GM23248 (cell line): Measurements from ENCODE around the gene AZGP1. TPM values are rescaled to one million over a fixed set of nuclear protein-coding genes. Genes with fewer than 3 reads are reported as not detected.
"Not testable (repeated sequence)": the region's sequence is repeated elsewhere in the genome, so short reads cannot be mapped to it uniquely, and the experiment has no call there.

Experiments used
- DNase-seq: peaks from one replicate; pipeline ENCODE4 v3.0.0-alpha.2; 2015
- H2AFZ ChIP-seq: fragments of 200-600 bp; sonication (generic); 2 replicates; pipeline ENCODE4 v1.6.1; 2016; ENCODE audit warnings: antibody characterized with exemption
- H3F3A ChIP-seq: fragments of 200-600 bp; sonication (generic); 2 replicates; pipeline ENCODE4 v1.6.1; 2016; ENCODE audit warnings: mild to moderate bottlenecking, antibody characterized with exemption, mixed run types; ENCODE audit not compliant: insufficient read depth
- H3K27ac ChIP-seq: fragments of 200-600 bp; sonication (generic); 2 replicates; pipeline ENCODE4 v1.5.1; 2016; ENCODE audit warnings: mild to moderate bottlenecking
- H3K27me3 ChIP-seq: fragments of 200-600 bp; sonication (generic); replicated peaks from 2 replicates; pipeline ENCODE4 v1.6.1; 2016; ENCODE audit warnings: mild to moderate bottlenecking; ENCODE audit not compliant: insufficient read depth
- H3K36me3 ChIP-seq: fragments of 200-600 bp; sonication (generic); 2 replicates; pipeline ENCODE4 v1.6.1; 2016; ENCODE audit warnings: low read depth, mild to moderate bottlenecking
- H3K4me1 ChIP-seq: fragments of 200-600 bp; sonication (generic); 2 replicates; pipeline ENCODE4 v1.6.1; 2016; ENCODE audit warnings: mild to moderate bottlenecking; ENCODE audit not compliant: insufficient read depth
- H3K4me2 ChIP-seq: fragments of 200-600 bp; sonication (generic); one replicate; pipeline ENCODE4 v1.6.1; 2016; ENCODE audit warnings: mild to moderate bottlenecking; ENCODE audit not compliant: unreplicated experiment
- H3K4me3 ChIP-seq: fragments of 200-600 bp; sonication (generic); 2 replicates; pipeline ENCODE4 v1.5.1; 2016; ENCODE audit warnings: mild to moderate bottlenecking
- H3K79me2 ChIP-seq: fragments of 200-600 bp; sonication (generic); 2 replicates; pipeline ENCODE4 v1.6.1; 2016; ENCODE audit warnings: mild to moderate bottlenecking; ENCODE audit not compliant: insufficient read depth
- H3K9ac ChIP-seq: fragments of 200-600 bp; sonication (generic); 2 replicates; pipeline ENCODE4 v1.6.1; 2016; ENCODE audit warnings: mild to moderate bottlenecking
- H3K9me2 ChIP-seq: fragments of 200-600 bp; sonication (generic); 2 replicates; pipeline ENCODE4 v1.6.1; 2016; ENCODE audit warnings: mixed run types, mild to moderate bottlenecking, moderate library complexity; ENCODE audit not compliant: insufficient read depth
- H3K9me3 ChIP-seq: fragments of 200-600 bp; sonication (generic); one replicate; pipeline ENCODE4 v1.6.1; 2017; ENCODE audit warnings: low read depth
- H4K20me1 ChIP-seq: fragments of 200-600 bp; sonication (generic); 2 replicates; pipeline ENCODE4 v1.6.0; 2016; ENCODE audit not compliant: insufficient read depth
- EZH2 ChIP-seq: fragments of 200-600 bp; sonication (generic); IDR thresholded peaks from 2 replicates; pipeline ENCODE4 v1.6.1; 2018; ENCODE audit warnings: antibody characterized with exemption, mild to moderate bottlenecking; ENCODE audit not compliant: insufficient read depth, poor library complexity, severe bottlenecking
- EZH2phosphoT487 ChIP-seq: fragments of 200-600 bp; sonication (generic); IDR thresholded peaks from 2 replicates; pipeline ENCODE4 v1.6.1; 2018; ENCODE audit warnings: antibody characterized with exemption, moderate library complexity, mild to moderate bottlenecking, low read depth; ENCODE audit not compliant: insufficient read depth
- WGBS, 2 experiments: methylation state at CpG; one replicate each; pipeline ENCODE4 v1.1.6; 2015 to 2017; ENCODE audit warnings: low lambda C conversion rate in 2 of 2, low coverage in 1 of 2; ENCODE audit errors: missing lambda C conversion rate in 2 of 2; 5-methylcytosine and 5-hydroxymethylcytosine counted together
- in situ Hi-C: fragments of 300-500 bp; cut with MboI; formaldehyde crosslinking; loops from 2 replicates; pipeline ENCODE4 v1.15.0; 2020
- polyA plus RNA-seq: library from polyadenylated mRNA; unstranded; fragments of >200 nt; fragmentation: Nextera tagmentation; extraction: Ambion mirVana; gene quantifications from 2 replicates; pipeline ENCODE4 v1.2.1, GENCODE V29; 2016
- total RNA-seq: library from RNA; depleted of rRNA; stranded (reverse); fragments of >200 nt; shearing (Covaris generic); gene quantifications from 2 replicates; pipeline ENCODE4 v1.2.3, GENCODE V29; 2014

The AZGP1 gene
- total and polyA plus RNA-seq, 2 experiments from 2014 or later, result not detected

DNA sequence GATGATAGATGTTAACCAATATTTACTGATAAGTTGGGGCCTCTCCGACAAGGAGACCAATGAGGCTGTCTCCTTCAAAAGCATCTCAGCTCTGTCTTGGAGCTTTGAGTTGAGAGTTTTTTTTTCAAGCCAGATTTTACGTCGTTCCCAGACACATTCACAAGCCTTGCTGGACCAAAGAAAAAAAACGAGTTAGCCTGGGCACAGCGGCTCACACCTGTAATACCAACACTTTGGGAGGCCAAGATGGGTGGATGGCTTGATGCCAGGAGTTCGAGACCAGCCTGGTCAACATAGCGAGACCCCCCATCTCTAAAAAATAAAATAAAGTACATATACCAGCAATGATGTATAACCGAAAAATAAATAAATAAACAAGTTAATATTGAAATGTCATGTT, 19.0 kb upstream of the AZGP1 start:
- H3K4me1 ChIP-seq, result 0 out of 2 replicates have a peak, but pooled peaks cover 4% of the 10 kb centered on the region
- WGBS, 2 experiments, result 55 to 61% methylated on average over 8 of the region's 8 CpGs
- no peak overlapping the region for H3K4me3 ChIP-seq
- H3F3A ChIP-seq, result peaks cover 14% of the 10 kb centered on the region; the same call in 1 of the 2 replicates
- no peaks in the 10 kb centered on the region for H3K79me2 ChIP-seq
- no peaks in the 10 kb centered on the region for H3K9me2 ChIP-seq
- H3K36me3 ChIP-seq, result no peaks in the 10 kb centered on the region
- H3K27ac ChIP-seq, result no peak overlapping the region
- peak overlapping the region; percentile 53 for H2AFZ ChIP-seq
- no peaks in the 10 kb centered on the region for H3K27me3 ChIP-seq
- TF ChIP-seq EZH2phosphoT487 (no peak), EZH2 (no peak)
- H3K9ac ChIP-seq, result no peak overlapping the region
- no peak overlapping the region for H3K4me2 ChIP-seq
- no peaks in the 10 kb centered on the region for H3K9me3 ChIP-seq
- no peak for DNase-seq
- H4K20me1 ChIP-seq, result no peaks in the 10 kb centered on the region
- in situ Hi-C loops, result no loop called here

DNA sequence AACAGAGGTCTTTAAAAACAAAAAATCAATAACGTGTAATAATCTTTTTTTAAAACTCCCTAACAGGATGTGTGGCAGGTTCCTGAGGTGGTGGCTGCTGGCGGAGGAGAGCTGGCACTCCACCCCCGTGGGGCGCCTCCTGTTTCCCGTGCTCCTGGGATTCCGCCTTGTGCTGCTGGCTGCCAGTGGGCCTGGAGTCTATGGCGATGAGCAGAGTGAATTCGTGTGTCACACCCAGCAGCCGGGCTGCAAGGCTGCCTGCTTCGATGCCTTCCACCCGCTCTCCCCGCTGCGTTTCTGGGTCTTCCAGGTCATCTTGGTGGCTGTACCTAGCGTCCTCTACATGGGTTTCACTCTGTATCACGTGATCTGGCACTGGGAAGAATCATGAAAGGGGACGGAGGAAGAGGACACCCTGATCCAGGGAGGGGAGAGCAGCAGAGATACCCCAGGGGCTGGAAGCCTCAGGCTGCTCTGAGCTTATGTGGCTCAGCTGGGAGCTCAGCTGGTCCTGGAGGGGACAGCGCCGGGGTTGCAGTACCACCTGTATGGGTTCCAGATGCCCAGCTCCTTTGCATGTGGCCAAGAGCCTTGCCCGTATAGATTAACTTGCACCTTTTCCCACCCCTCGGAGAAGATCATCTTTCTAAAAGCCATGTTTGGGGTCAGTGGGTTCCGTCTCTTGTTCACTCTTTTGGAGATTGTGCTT, 16.7 kb upstream of the AZGP1 start:
- 0 out of 2 replicates have a peak, but pooled peaks cover 4% of the 10 kb centered on the region for H3K4me1 ChIP-seq
- H3K9ac ChIP-seq, result no peak overlapping the region
- H3K27me3 ChIP-seq, result no peaks in the 10 kb centered on the region
- H3K4me2 ChIP-seq, result no peak overlapping the region
- no peak for TF ChIP-seq EZH2
- TF ChIP-seq EZH2phosphoT487, result no peak
- no peak overlapping the region for H3K4me3 ChIP-seq
- no peaks in the 10 kb centered on the region for H3F3A ChIP-seq
- no peaks in the 10 kb centered on the region for H3K9me3 ChIP-seq
- no peak for DNase-seq
- no peaks in the 10 kb centered on the region for H3K79me2 ChIP-seq
- H3K9me2 ChIP-seq, result no peaks in the 10 kb centered on the region
- H2AFZ ChIP-seq, result no peak overlapping the region
- no peaks in the 10 kb centered on the region for H3K36me3 ChIP-seq
- 51 to 57% methylated on average over 21 of the region's 21 CpGs for WGBS, 2 experiments
- no peaks in the 10 kb centered on the region for H4K20me1 ChIP-seq
- in situ Hi-C loops, result no loop called here
- H3K27ac ChIP-seq, result no peak overlapping the region

DNA sequence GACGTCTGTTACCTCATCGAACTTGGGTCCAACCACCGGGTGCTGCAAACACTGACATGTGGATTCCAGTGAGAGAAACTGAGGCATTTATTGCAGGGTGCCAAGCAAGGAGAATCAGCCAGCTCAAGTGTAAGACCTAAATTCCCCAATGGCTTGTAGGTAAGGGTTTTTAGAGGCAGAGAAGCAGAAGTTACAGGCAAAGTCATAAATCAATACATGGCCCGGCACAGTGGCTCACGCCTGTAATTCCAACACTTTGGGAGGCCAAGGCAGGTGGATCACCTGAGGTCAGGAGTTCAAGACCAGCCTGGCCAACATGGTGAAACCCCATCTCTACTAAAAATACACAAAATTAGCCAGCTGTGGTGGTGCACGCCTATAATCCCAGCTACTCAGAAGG, 15.7 kb upstream of the AZGP1 start:
- H3K4me1 ChIP-seq, H4K20me1 ChIP-seq, H3K27me3 ChIP-seq, H3K79me2 ChIP-seq, in situ Hi-C loops, H3K4me2 ChIP-seq, DNase-seq, H3K9me2 ChIP-seq, H3K36me3 ChIP-seq, H3K27ac ChIP-seq, H3K9ac ChIP-seq, H3K9me3 ChIP-seq, H2AFZ ChIP-seq, H3F3A ChIP-seq, H3K4me3 ChIP-seq: not testable (repeated sequence)
- WGBS, 2 experiments, result 57 to 67% methylated on average over 6 of the region's 6 CpGs

GRCh38 chr7:99990460-99990852, 14.6 kb upstream of the AZGP1 start:
- peak overlapping the region; percentile 57 for H3K4me3 ChIP-seq
- H3K27me3 ChIP-seq, result peaks cover 2% of the 10 kb centered on the region; the same call in 1 of the 2 replicates
- H3K4me2 ChIP-seq, result peak overlapping the region; percentile 88
- in situ Hi-C loops, result no loop called here
- no peaks in the 10 kb centered on the region for H4K20me1 ChIP-seq
- no peak overlapping the region for H3K27ac ChIP-seq
- no peaks in the 10 kb centered on the region for H3F3A ChIP-seq
- no peak for TF ChIP-seq EZH2
- TF ChIP-seq EZH2phosphoT487, result no peak
- 32 to 35% methylated on average over 14 of the region's 14 CpGs for WGBS, 2 experiments
- H3K4me1 ChIP-seq, result 0 out of 2 replicates have a peak, but pooled peaks cover 4% of the 10 kb centered on the region
- H3K79me2 ChIP-seq, result no peaks in the 10 kb centered on the region
- H2AFZ ChIP-seq, result peak overlapping the region; percentile 63
- no peaks in the 10 kb centered on the region for H3K9me2 ChIP-seq
- no peaks in the 10 kb centered on the region for H3K36me3 ChIP-seq
- H3K9me3 ChIP-seq, result no peaks in the 10 kb centered on the region
- H3K9ac ChIP-seq, result no peak overlapping the region
- no peak for DNase-seq

GRCh38 chr7:99987846-99988245, 12.0 kb upstream of the AZGP1 start:
- Histone ChIP-seq H3K4me1 (no peaks in the 10 kb centered on the region), H3K27me3 (peaks cover 9% of the 10 kb centered on the region), H4K20me1 (no peaks in the 10 kb centered on the region), H3F3A (no peaks in the 10 kb centered on the region), H3K4me3 (no peak overlapping the region), H3K27ac (no peak overlapping the region), H3K9me3 (no peaks in the 10 kb centered on the region), H2AFZ (no peak overlapping the region), H3K4me2 (no peak overlapping the region), H3K36me3 (no peaks in the 10 kb centered on the region), H3K79me2 (no peaks in the 10 kb centered on the region), H3K9me2 (no peaks in the 10 kb centered on the region), H3K9ac (no peak overlapping the region)
- no peak for DNase-seq
- WGBS, 2 experiments, result 73 to 78% methylated on average over 5 of the region's 5 CpGs
- TF ChIP-seq EZH2phosphoT487 (no peak), EZH2 (no peak)
- in situ Hi-C loops, result no loop called here

- H3K4me2 ChIP-seq, H3K4me3 ChIP-seq, H3K4me1 ChIP-seq, H3K36me3 ChIP-seq, H3K79me2 ChIP-seq, H3K27ac ChIP-seq, H3K27me3 ChIP-seq, in situ Hi-C loops, H3K9ac ChIP-seq, H2AFZ ChIP-seq, H3F3A ChIP-seq, DNase-seq, H3K9me2 ChIP-seq, H4K20me1 ChIP-seq, H3K9me3 ChIP-seq: not testable (repeated sequence)
- 45 to 57% methylated on average over 9 to 14 of the region's 14 CpGs for WGBS, 2 experiments
Measured at GRCh38 chr7:99987306-99987705, 11.5 kb upstream of the AZGP1 start.
